Neural progenitor cell (in vitro differentiated cells): ENCODE data around the gene MADD.

Source experiments
- EZH2 ChIP-seq: fragments of 200-600 bp; sonication (generic); IDR thresholded peaks from 2 replicates; pipeline ENCODE4 v1.6.1; 2017; ENCODE audit warnings: antibody characterized with exemption, mild to moderate bottlenecking, moderate library complexity
- TF ChIP-seq, protein P1 (sequence below): fragments of 200-600 bp; sonication (generic); IDR thresholded peaks from 2 replicates; pipeline ENCODE4 v1.5.1; 2017; ENCODE audit warnings: antibody characterized with exemption, mild to moderate bottlenecking

DNA sequence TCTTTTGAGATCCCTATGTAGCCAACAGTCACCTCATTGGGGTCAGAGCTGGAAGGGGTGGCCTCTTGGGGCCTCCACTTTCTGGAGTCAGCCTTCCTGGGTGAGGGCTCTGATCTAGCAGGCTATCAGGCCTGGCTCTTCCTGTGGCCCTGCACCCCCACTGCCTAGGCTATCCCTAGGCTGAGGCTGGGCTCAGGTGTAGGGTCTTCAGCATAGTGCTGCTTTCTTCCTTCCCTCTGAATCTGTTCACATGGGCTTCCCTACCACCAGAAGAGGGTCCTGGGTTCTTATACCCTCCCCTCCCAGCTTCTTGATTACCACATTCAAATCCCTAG lies 108.9 kb downstream of the MADD start:
- TF ChIP-seq EZH2, result no peak
- TF ChIP-seq, protein P1, sequence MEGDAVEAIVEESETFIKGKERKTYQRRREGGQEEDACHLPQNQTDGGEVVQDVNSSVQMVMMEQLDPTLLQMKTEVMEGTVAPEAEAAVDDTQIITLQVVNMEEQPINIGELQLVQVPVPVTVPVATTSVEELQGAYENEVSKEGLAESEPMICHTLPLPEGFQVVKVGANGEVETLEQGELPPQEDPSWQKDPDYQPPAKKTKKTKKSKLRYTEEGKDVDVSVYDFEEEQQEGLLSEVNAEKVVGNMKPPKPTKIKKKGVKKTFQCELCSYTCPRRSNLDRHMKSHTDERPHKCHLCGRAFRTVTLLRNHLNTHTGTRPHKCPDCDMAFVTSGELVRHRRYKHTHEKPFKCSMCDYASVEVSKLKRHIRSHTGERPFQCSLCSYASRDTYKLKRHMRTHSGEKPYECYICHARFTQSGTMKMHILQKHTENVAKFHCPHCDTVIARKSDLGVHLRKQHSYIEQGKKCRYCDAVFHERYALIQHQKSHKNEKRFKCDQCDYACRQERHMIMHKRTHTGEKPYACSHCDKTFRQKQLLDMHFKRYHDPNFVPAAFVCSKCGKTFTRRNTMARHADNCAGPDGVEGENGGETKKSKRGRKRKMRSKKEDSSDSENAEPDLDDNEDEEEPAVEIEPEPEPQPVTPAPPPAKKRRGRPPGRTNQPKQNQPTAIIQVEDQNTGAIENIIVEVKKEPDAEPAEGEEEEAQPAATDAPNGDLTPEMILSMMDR, result no peak
